ENCODE data around the gene SUN2.
A peak's percentile ranks its signal among the peaks of the same experiment; 100 is the strongest.

The SUN2 gene

GRCh38 chr22:38733724-38734381 lies 21.9 kb downstream of the SUN2 start:
- peak; percentile 68 to 88 for DNase-seq

GRCh38 chr22:38733329-38733723 lies 22.5 kb downstream of the SUN2 start:
- peak; percentile 25 to 59 for DNase-seq

- DNase-seq, result peak in 1 of 2 experiments; percentile 20
Measured at GRCh38 chr22:38732251-38732815, 23.5 kb downstream of the SUN2 start.

GRCh38 chr22:38731703-38732161 lies 24.1 kb downstream of the SUN2 start:
- DNase-seq, result no peak

- no peak for DNase-seq
Measured at GRCh38 chr22:38730411-38730871, 25.4 kb downstream of the SUN2 start.

DNA sequence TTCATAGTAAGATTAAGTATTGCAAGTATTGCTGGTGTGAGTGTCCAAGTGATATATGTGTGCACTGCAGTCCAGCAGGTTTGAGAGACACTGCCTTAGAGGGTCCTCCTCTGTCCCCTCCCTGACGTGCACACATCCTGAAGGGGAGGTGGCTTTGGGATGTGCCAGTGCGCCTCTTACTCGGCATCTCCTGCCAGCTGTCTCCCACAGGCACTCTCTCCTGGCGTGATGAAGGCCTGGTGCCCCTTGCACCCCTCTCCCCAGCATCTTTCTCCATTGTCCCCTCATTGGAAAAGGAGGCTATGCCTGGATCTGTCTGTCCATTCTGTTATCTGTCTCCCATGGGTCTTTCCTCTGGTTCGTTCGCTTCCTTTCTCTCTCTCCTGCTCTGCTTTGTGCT lies 25.9 kb downstream of the SUN2 start:
- no peak for DNase-seq

GRCh38 chr22:38728871-38729796 lies 26.7 kb downstream of the SUN2 start:
- no peak for DNase-seq

DNA sequence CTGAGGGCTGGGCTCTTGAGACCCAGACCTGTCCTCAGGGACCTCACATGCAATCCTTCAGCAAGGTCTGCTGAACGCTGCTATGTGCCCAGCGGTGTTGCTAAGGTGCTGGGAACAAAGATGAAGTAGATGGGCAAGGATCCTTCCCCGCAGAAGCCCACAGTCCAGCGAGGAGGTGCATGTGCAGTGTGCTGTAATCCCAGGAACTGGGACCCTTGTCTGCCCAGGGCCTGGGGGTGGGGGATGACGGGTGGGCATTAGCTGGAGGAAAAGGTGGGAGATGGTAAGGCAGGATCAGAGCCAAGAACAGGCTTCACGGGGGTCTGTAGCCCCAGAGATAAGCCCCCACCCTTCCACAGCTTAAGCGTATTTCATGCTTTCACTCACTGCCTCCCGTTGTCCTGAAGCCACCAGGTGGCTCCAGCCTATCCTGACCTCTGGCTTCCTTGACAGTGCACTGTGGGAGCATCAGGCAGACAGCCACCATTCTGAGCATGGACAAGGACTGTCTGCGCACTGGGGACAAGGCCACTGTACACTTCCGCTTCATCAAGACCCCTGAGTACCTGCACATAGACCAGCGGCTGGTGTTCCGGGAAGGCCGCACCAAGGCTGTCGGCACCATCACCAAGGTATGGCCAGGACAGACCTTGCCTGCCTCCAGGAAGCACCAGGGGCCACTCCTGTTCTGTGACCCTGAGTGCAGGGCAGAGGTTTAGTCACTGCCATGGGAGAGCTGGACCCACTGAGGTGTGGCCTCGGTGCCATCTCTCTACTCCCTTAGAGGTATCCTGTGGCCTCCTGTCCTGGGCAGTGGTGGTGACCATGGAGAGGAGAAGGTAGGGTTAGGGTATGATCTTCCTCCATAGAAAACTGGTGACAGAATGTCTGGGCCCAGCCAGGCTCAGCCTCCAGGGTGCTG lies 28.0 kb downstream of the SUN2 start:
- no peak for DNase-seq

- DNase-seq, result no peak
Measured at GRCh38 chr22:38727123-38727522, 28.7 kb downstream of the SUN2 start.

DNA sequence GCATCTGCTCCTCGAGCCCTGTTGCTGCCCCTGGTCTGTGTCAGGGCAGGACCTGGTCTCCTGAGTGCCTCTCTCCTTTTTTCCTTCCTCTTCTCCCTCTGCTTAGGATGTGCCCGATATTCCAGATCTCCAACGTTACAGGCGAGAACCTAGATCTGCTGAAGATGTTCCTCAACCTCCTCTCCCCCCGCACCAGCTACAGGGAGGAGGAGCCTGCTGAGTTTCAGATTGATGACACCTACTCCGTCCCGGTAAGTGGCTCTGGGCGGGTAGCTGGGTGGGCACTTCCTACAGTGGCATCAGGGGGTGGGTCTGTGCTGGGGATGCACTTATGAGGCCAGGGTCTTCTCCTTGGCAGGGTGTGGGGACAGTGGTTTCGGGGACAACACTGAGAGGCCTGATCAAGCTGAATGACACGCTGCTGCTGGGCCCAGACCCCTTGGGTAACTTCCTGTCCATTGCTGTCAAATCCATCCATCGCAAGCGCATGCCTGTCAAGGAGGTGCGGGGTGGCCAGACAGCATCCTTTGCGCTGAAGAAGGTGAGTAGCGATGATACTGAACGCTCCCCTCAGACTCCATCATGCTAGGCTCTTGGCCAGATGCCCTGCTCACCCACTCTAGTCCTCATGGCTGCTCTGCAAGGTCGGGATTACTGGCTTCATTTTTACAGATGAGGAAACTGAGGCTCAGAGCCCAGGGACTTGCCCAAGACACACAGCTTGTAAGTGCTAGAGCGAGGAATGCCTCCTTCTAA lies 29.7 kb downstream of the SUN2 start:
- DNase-seq, result no peak

DNA sequence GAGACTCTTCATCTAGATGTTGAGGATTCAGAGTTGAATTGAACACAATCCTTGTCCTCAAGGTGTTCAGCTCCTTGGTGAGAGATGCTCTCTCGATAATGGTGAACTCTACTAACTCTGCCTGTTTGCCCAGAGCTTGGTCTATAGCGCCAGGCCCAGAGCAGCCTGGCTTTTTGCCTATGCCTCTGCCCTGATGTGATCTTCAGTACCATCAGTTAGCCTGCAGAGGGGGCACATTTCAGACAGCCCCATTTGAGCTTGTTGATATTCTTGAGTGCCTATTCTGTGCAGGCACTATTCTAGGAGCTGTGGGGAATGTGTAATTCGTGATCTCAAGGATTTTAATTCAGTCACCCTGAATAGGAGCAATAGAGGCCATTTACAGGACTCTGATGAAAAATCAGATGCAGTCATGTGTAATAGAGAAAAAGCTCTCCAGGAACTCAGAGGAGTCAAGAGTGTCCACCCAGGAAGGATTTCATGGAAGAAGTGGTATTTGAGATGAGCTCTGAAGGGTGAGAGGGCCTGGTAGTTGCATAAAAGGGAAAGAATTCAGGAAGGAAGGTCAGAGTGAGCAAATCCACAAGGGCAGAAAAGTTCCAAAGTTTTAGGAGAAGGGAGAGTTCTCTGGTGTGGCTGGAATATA lies 30.7 kb downstream of the SUN2 start:
- DNase-seq, result peak in 1 of 2 experiments; percentile 44

- DNase-seq, result no peak
Measured at GRCh38 chr22:38724176-38724575, 31.6 kb downstream of the SUN2 start.

DNA sequence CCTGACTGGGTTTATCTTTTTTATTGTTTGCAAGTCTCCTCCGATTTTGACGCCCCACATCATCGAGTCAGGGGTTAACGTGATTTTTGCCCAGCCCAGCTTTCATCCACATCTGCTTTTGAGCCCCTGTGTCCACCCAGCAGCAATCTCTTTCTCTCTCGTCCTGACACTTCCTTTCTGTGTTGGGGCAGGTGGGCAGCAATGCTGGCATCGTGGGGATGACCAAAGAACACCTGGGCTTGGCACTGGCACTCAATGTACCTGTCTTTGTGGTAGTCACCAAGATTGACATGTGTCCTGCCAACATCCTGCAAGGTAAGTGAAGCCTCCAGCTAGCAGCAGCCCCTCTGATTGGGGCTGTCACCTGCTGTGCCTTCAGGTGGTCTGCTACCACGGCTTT lies 34.2 kb downstream of the SUN2 start:
- no peak for DNase-seq

GRCh38 chr22:38720350-38720749 lies 35.4 kb downstream of the SUN2 start:
- DNase-seq, result no peak

DNA sequence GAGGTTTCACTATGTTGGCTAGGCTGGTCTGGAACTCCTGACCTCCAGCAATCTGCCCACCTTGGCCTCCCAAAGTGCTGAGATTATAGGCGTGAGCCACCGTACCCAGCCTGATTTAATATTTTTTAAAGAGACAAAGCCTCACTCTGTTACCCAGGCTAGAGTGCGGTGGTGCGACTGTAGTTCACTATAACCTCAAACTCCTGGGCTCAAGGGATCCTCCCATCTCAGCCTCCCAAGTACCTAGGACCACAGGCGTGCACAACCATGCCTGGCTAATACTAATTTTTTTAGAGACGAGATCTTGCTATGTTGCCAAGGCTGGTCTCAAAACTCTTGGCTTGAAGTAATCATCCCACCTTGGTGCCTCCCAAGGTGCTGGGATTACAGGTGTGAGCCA lies 36.6 kb downstream of the SUN2 start:
- DNase-seq, result no peak

- DNase-seq, result peak in 1 of 2 experiments; percentile 34
Measured at GRCh38 chr22:38718414-38718813, 37.4 kb downstream of the SUN2 start.

DNA sequence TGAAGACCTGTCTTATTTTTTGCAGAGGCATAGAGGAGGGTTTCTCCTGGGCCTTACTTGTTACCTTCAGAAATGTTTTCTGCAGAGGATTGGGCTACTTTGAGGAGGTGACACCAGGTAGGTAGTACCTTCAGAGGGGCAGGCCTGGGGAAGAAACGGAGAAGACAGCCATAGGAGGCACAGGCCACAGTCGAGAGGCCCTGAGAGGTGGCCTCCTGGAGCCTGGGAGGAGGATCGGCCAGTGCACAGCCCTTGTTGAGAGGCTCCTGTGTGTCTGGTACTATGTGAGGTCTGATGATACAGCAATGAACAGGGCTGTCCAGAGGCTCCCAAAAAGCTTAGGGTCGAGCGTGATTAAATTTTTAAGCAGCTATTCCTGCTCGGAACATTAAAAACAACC lies 38.6 kb downstream of the SUN2 start:
- DNase-seq, result no peak

DNA sequence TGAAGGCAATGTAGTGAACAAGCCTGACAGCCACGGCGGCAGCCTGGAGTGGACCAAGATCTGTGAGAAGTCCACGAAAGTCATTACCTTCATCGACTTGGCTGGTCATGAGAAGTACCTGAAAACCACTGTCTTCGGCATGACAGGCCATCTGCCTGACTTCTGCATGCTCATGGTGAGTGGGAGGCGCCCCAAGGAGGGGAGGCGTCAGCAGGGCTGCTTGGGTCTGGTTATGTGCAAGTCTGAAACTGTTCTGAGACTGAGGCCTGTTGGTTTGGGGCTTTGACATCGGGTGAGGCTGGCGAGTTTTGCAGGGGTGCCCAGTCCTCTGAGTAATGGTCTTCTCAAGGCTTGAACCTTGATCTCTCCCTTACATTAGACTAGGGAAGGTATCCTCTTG lies 39.0 kb downstream of the SUN2 start:
- no peak for DNase-seq

DNA sequence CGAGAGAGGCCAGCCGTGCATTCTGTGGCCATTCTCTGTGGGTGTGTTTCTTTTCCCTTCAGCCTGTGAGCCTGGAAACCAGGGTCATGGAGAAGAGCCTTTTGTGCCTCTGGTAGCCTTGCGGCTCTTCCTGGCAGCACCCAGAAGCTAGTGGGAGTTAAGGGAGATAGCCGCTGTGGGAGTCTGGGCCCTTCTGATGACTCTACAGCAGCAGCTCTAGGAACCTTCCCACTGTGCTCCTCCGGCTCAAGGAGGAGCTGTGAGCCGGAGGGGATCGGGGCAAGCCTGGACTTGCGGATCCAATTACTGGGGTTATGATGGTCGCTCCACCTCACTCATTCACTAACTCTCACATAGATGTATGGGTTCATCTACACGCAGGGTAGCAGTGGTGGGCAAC lies 39.5 kb downstream of the SUN2 start:
- DNase-seq, result no peak

- no peak for DNase-seq
Measured at GRCh38 chr22:38715852-38716251, 39.9 kb downstream of the SUN2 start.

- no peak for DNase-seq
Measured at GRCh38 chr22:38715176-38715764, 40.5 kb downstream of the SUN2 start.

Data from NCI-H524 (cell line).